ENCODE results near the gene SERPINB10. TPM values are rescaled to one million over a fixed set of nuclear protein-coding genes. Genes with fewer than 3 reads are reported as not detected.
A peak's percentile ranks its signal among the peaks of the same experiment; 100 is the strongest.

The SERPINB10 gene
- total RNA-seq, 4 donors from 2014 or later, result 0.22 TPM; not detected in 3

DNA sequence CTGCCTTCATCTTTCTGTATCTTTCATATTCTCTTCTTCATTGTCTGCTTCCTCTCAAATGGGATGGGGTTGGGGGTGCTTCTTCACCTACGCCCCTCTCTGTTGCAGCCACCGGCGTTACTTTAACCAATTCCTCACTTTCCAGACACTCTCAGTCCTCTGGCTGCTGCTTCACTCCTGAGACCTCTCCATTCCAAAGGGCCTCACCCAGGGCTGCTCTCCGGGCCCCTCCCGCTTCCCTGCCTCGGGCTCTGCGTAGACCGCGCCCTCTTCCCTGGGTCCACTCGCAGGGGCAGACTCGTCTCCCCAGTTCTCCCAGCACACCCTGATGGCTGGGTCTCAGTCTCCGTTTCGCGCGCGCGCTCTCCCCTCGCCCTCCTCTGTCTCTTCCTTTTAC lies 63.0 kb downstream of the SERPINB10 start:
- DNase-seq (ENCODE audit: low spot score in 2 of 2), result peak; percentile 23 to 26
- Histone ChIP-seq H3K4me1 (peaks cover 0 to 22% (median 7%) of the 10 kb centered on the region in 4 donors), H3K27me3 (no peaks in the 10 kb centered on the region), H3K4me3 (peak overlapping the region; percentile 74 to 86 (median 82)), H3K27ac (peak overlapping the region; percentile 96 to 100 (median 99)), H3K36me3 (no peaks in the 10 kb centered on the region), H3K9me3 (no peaks in the 10 kb centered on the region)
- TF ChIP-seq POLR2A (IDR thresholded peaks at IDR 0.05) (no peak), EP300 (IDR thresholded peaks at IDR 0.05) (no peak)
- TF ChIP-seq, protein P1, sequence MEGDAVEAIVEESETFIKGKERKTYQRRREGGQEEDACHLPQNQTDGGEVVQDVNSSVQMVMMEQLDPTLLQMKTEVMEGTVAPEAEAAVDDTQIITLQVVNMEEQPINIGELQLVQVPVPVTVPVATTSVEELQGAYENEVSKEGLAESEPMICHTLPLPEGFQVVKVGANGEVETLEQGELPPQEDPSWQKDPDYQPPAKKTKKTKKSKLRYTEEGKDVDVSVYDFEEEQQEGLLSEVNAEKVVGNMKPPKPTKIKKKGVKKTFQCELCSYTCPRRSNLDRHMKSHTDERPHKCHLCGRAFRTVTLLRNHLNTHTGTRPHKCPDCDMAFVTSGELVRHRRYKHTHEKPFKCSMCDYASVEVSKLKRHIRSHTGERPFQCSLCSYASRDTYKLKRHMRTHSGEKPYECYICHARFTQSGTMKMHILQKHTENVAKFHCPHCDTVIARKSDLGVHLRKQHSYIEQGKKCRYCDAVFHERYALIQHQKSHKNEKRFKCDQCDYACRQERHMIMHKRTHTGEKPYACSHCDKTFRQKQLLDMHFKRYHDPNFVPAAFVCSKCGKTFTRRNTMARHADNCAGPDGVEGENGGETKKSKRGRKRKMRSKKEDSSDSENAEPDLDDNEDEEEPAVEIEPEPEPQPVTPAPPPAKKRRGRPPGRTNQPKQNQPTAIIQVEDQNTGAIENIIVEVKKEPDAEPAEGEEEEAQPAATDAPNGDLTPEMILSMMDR (IDR thresholded peaks at IDR 0.05), result no peak
- WGBS, 2 donors, result 17 to 29% methylated on average over 18 of the region's 18 CpGs

- H3K36me3 ChIP-seq, result no peaks in the 10 kb centered on the region
- WGBS, 2 donors, result 68 to 76% methylated on average over 13 of the region's 13 CpGs
- H3K4me3 ChIP-seq, result peak overlapping the region; percentile 74 to 86 (median 82)
- H3K9me3 ChIP-seq, result no peaks in the 10 kb centered on the region
- H3K27me3 ChIP-seq, result no peaks in the 10 kb centered on the region
- no peak for TF ChIP-seq EP300 (IDR thresholded peaks at IDR 0.05)
- TF ChIP-seq POLR2A (IDR thresholded peaks at IDR 0.05), result no peak
- TF ChIP-seq, protein P1 (IDR thresholded peaks at IDR 0.05), result no peak
- peaks cover 0 to 22% (median 7%) of the 10 kb centered on the region in 4 donors for H3K4me1 ChIP-seq
- peak overlapping the region; percentile 96 to 100 (median 99) for H3K27ac ChIP-seq
- no peak for DNase-seq (ENCODE audit: low spot score in 2 of 2)
These were observed 63.7 kb downstream of the SERPINB10 start for GRCh38 chr18:63971320-63972001.

- Histone ChIP-seq H3K36me3 (no peaks in the 10 kb centered on the region), H3K9me3 (no peaks in the 10 kb centered on the region), H3K4me1 (peaks cover 0 to 22% (median 7%) of the 10 kb centered on the region in 4 donors), H3K27ac (peak overlapping the region in 1 of 4 donors; percentile 100), H3K4me3 (no peak overlapping the region), H3K27me3 (no peaks in the 10 kb centered on the region)
- DNase-seq (ENCODE audit: low spot score in 2 of 2), result no peak
- 85 to 91% methylated on average over 5 of the region's 5 CpGs for WGBS, 2 donors
- no peak for TF ChIP-seq EP300 (IDR thresholded peaks at IDR 0.05)
- TF ChIP-seq, protein P1 (IDR thresholded peaks at IDR 0.05), result no peak
- no peak for TF ChIP-seq POLR2A (IDR thresholded peaks at IDR 0.05)
These were observed 64.2 kb downstream of the SERPINB10 start for GRCh38 chr18:63972002-63972376.

GRCh38 chr18:63974991-63975390 lies 67.2 kb downstream of the SERPINB10 start:
- Histone ChIP-seq H3K4me1 (peaks cover 0 to 23% (median 9%) of the 10 kb centered on the region in 4 donors), H3K36me3 (no peaks in the 10 kb centered on the region), H3K27ac (no peak overlapping the region), H3K27me3 (no peaks in the 10 kb centered on the region), H3K9me3 (no peaks in the 10 kb centered on the region), H3K4me3 (no peak overlapping the region)
- whole genome bisulfite sequencing, 2 donors, result 22 to 29% methylated on average over 2 of the region's 2 CpGs
- TF ChIP-seq POLR2A (IDR thresholded peaks at IDR 0.05) (no peak), EP300 (IDR thresholded peaks at IDR 0.05) (no peak)
- DNase-seq (ENCODE audit: low spot score in 2 of 2), result peak in 1 of 2 donors; percentile 23

DNA sequence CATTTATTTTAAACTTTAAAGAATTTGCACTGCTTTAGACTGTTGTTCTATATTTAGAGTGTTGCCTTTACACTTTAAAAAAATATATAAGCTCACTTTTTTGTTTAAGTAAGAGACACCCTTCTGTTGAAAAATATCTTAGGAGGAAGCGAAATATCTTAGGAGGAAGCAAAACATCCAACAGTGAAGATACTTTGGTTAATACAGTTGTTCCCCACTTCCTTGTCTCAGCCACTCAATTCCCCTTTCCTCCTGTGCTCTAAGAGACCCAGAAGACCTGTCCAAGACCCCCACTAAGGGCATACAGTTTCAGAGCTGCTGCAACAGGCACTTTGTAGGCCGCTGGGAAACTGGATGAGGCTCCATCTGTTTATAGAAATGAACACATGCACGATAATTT lies 67.9 kb downstream of the SERPINB10 start:
- Histone ChIP-seq H3K4me1 (peaks cover 0 to 29% (median 10%) of the 10 kb centered on the region in 4 donors), H3K27me3 (no peaks in the 10 kb centered on the region), H3K27ac (no peak overlapping the region), H3K36me3 (peaks cover 0 to 3% (median 0%) of the 10 kb centered on the region in 3 donors), H3K9me3 (no peaks in the 10 kb centered on the region), H3K4me3 (no peak overlapping the region)
- 67 to 71% methylated on average over 3 of the region's 3 CpGs for WGBS, 2 donors
- no peak for DNase-seq (ENCODE audit: low spot score in 2 of 2)
- TF ChIP-seq, protein P1 (IDR thresholded peaks at IDR 0.05), result no peak
- no peak for TF ChIP-seq POLR2A (IDR thresholded peaks at IDR 0.05)
- no peak for TF ChIP-seq EP300 (IDR thresholded peaks at IDR 0.05)
